Karpas-422 (cell line): ENCODE data around the gene DEUP1. TPM values are rescaled to one million over a fixed set of nuclear protein-coding genes. Genes with fewer than 3 reads are reported as not detected.

Source experiments
- DNase-seq: peaks from one replicate; pipeline ENCODE4 v3.0.0-alpha.2; 2015
- H2AFZ ChIP-seq: fragments of 200-600 bp; sonication (generic); 2 replicates; pipeline ENCODE4 v1.6.1; 2014; ENCODE audit warnings: antibody characterized with exemption, low read length, mixed read lengths
- H3K27ac ChIP-seq: fragments of 200-600 bp; sonication (generic); 2 replicates; pipeline ENCODE4 v1.5.1; 2014; ENCODE audit warnings: mild to moderate bottlenecking, low read length, moderate library complexity
- H3K27me3 ChIP-seq: fragments of 200-600 bp; sonication (generic); 2 replicates; pipeline ENCODE4 v1.6.1; 2014; ENCODE audit warnings: low read length, mixed read lengths
- H3K36me3 ChIP-seq: fragments of 200-600 bp; sonication (generic); 2 replicates; pipeline ENCODE4 v1.6.1; 2014; ENCODE audit warnings: low read length, mixed read lengths; ENCODE audit not compliant: insufficient read depth
- H3K4me1 ChIP-seq: fragments of 200-600 bp; sonication (generic); 2 replicates; pipeline ENCODE4 v1.6.1; 2014; ENCODE audit warnings: mild to moderate bottlenecking, low read length, mixed read lengths
- H3K4me2 ChIP-seq: fragments of 200-600 bp; sonication (generic); 2 replicates; pipeline ENCODE4 v1.6.1; 2014; ENCODE audit warnings: low read length, low read depth, mild to moderate bottlenecking; ENCODE audit not compliant: poor library complexity, severe bottlenecking
- H3K4me3 ChIP-seq: fragments of 200-600 bp; sonication (generic); 2 replicates; pipeline ENCODE4 v1.5.1; 2014; ENCODE audit warnings: mild to moderate bottlenecking, antibody characterized with exemption, low read length, mixed read lengths
- H3K79me2 ChIP-seq: fragments of 200-600 bp; sonication (generic); 2 replicates; pipeline ENCODE4 v1.6.1; 2014; ENCODE audit warnings: mild to moderate bottlenecking, low read length, mixed read lengths
- H3K9ac ChIP-seq: fragments of 200-600 bp; sonication (generic); 2 replicates; pipeline ENCODE4 v1.6.0; 2014; ENCODE audit warnings: low read length
- H3K9me2 ChIP-seq: fragments of 200-600 bp; sonication (generic), shearing (Covaris generic); replicated peaks from 2 replicates; pipeline ENCODE4 v1.6.0; 2014; ENCODE audit warnings: mild to moderate bottlenecking, low read length, moderate library complexity; ENCODE audit not compliant: insufficient read depth
- H3K9me3 ChIP-seq: fragments of 300-700, 200-600 bp; sonication (generic); 2 replicates; pipeline ENCODE4 v1.6.1; 2014; ENCODE audit warnings: low read length, mixed read lengths
- H4K20me1 ChIP-seq: fragments of 200-600 bp; sonication (generic); 2 replicates; pipeline ENCODE4 v1.6.1; 2014; ENCODE audit warnings: mild to moderate bottlenecking, antibody characterized with exemption, low read length, low read depth; ENCODE audit not compliant: insufficient read depth
- total RNA-seq: library from RNA; depleted of rRNA; stranded (reverse); fragments of >200 nt; shearing (Covaris generic); gene quantifications from 2 replicates; pipeline ENCODE4 v1.2.3, GENCODE V29; 2014; ENCODE audit warnings: low replicate concordance; rRNA removed

DEUP1 gene
- total RNA-seq, 1 experiment from 2014 or later, result not detected

DNA sequence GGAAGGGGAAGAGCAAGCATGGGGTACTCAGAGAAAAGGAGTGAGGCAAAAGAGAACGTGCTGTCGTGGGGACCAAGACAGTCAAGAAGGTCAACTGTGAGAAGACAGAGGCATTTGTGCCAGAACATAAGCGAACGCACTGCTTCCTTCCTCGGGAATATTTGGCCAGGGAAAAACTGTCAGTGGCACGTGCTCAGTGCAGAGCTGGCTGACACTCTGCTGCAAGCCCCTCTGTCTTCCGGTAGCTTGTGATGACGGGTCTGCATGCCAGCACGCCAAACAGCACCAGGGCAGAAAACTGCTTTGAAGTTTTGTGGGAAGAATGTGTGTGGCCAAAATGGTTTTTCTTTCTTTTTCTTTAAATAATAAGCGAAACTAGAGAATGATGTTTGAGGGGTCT, 152.0 kb downstream of the DEUP1 start:
- Histone ChIP-seq H3K27me3 (no peaks in the 10 kb centered on the region), H3K9me3 (no peaks in the 10 kb centered on the region), H3K4me2 (no peak overlapping the region), H4K20me1 (no peaks in the 10 kb centered on the region), H2AFZ (no peak overlapping the region), H3K27ac (no peak overlapping the region), H3K79me2 (no peaks in the 10 kb centered on the region), H3K36me3 (no peaks in the 10 kb centered on the region), H3K4me1 (no peaks in the 10 kb centered on the region), H3K4me3 (no peak overlapping the region), H3K9me2 (no peaks in the 10 kb centered on the region), H3K9ac (no peak overlapping the region)
- DNase-seq, result no peak

DNA sequence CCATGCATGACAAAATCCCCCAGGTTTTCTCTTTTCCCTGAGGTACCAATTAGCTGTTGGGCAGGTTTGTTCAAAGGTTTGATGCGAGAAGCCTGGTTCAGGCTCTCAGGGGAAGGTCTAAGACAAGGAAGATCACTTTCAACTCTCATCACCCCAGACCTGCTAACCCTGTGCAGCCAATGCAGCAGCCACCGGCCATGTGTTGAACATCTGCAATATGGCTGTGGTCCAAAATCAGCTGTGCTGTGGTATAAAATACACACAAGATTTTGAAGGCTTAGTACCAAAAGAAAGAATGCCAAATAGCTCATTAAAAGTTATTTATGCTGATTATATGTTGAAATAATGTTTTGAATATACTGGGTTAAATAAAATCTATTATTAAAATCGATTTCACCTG, 154.2 kb downstream of the DEUP1 start:
- no peak for DNase-seq
- Histone ChIP-seq H3K79me2 (no peaks in the 10 kb centered on the region), H3K4me2 (no peak overlapping the region), H3K27me3 (no peaks in the 10 kb centered on the region), H3K9me3 (no peaks in the 10 kb centered on the region), H3K27ac (no peak overlapping the region), H2AFZ (no peak overlapping the region), H3K36me3 (no peaks in the 10 kb centered on the region), H3K9ac (no peak overlapping the region), H3K4me3 (no peak overlapping the region), H3K4me1 (no peaks in the 10 kb centered on the region), H4K20me1 (no peaks in the 10 kb centered on the region), H3K9me2 (no peaks in the 10 kb centered on the region)

- Histone ChIP-seq H3K9ac (no peak overlapping the region), H3K9me3 (no peaks in the 10 kb centered on the region), H3K9me2 (no peaks in the 10 kb centered on the region), H3K27ac (no peak overlapping the region), H2AFZ (no peak overlapping the region), H4K20me1 (no peaks in the 10 kb centered on the region), H3K36me3 (no peaks in the 10 kb centered on the region), H3K4me2 (no peak overlapping the region), H3K27me3 (no peaks in the 10 kb centered on the region), H3K4me1 (no peaks in the 10 kb centered on the region), H3K4me3 (no peak overlapping the region), H3K79me2 (no peaks in the 10 kb centered on the region)
- no peak for DNase-seq
Measured at GRCh38 chr11:93485983-93486382, 155.4 kb downstream of the DEUP1 start.

DNA sequence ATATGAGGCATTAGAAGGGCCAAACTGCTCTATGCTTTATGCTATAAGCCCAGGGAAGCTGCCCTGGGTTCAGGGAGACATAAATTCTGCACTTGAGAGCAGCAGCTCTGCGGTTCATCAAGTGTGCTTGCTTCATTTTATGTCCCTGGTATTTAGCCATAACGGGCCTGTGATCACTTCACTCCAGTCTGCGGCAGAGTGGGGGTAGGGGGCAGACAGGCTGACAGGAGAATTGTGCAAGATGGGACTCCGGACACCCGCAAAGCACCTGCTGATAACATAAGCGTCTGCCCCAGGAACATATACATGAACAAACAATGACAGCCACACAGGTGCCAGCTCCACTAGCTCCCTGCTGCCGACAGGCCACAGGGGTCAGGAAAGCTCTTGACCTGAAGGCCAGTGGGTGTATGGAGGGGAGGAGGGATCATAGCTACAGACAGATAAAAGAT, 156.5 kb downstream of the DEUP1 start:
- no peak overlapping the region for H2AFZ ChIP-seq
- no peaks in the 10 kb centered on the region for H4K20me1 ChIP-seq
- no peak overlapping the region for H3K4me3 ChIP-seq
- no peak overlapping the region for H3K4me2 ChIP-seq
- no peaks in the 10 kb centered on the region for H3K9me2 ChIP-seq
- no peak overlapping the region for H3K27ac ChIP-seq
- no peaks in the 10 kb centered on the region for H3K79me2 ChIP-seq
- no peaks in the 10 kb centered on the region for H3K36me3 ChIP-seq
- DNase-seq, result no peak
- no peak overlapping the region for H3K9ac ChIP-seq
- no peaks in the 10 kb centered on the region for H3K9me3 ChIP-seq
- no peaks in the 10 kb centered on the region for H3K4me1 ChIP-seq
- H3K27me3 ChIP-seq, result no peaks in the 10 kb centered on the region

Other genes with a start within 250 kb of the DEUP1 start
- gene SLC36A4, start 132.8 kb upstream of the DEUP1 start, total RNA-seq, result 52.6 and 109 TPM in 2 replicates
- not detected in 2 replicates for gene SMCO4, start 212.6 kb downstream of the DEUP1 start, total RNA-seq